ENCODE measurements around the gene ALDOC.

The ALDOC gene

DNA sequence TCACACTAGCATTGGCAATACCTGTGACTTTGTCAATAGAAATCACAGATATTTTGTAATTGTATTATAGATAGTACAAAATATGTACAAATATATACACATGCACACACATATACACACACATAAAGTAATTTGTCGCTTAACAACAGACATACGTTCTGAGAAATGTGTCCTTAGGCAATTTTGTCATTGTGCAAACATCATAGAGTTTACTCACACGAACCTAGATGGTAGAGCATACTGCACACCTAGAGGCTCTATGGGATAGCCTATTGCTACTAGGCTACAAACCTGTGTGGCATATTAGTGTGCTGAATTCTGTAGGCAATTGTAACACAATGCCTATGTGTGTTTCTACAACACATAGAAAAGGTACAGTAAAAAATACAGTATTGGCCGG, 35.3 kb downstream of the ALDOC start:
- no peak for DNase-seq (ENCODE audit: low read depth)
- TF ChIP-seq, protein P1, sequence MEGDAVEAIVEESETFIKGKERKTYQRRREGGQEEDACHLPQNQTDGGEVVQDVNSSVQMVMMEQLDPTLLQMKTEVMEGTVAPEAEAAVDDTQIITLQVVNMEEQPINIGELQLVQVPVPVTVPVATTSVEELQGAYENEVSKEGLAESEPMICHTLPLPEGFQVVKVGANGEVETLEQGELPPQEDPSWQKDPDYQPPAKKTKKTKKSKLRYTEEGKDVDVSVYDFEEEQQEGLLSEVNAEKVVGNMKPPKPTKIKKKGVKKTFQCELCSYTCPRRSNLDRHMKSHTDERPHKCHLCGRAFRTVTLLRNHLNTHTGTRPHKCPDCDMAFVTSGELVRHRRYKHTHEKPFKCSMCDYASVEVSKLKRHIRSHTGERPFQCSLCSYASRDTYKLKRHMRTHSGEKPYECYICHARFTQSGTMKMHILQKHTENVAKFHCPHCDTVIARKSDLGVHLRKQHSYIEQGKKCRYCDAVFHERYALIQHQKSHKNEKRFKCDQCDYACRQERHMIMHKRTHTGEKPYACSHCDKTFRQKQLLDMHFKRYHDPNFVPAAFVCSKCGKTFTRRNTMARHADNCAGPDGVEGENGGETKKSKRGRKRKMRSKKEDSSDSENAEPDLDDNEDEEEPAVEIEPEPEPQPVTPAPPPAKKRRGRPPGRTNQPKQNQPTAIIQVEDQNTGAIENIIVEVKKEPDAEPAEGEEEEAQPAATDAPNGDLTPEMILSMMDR (IDR thresholded peaks at IDR 0.05; ENCODE audit: control insufficient read depth, extremely low read depth, insufficient read depth) = no peak
- no peak overlapping the region for H3K4me3 ChIP-seq (ENCODE audit: low read depth, low read length)

DNA sequence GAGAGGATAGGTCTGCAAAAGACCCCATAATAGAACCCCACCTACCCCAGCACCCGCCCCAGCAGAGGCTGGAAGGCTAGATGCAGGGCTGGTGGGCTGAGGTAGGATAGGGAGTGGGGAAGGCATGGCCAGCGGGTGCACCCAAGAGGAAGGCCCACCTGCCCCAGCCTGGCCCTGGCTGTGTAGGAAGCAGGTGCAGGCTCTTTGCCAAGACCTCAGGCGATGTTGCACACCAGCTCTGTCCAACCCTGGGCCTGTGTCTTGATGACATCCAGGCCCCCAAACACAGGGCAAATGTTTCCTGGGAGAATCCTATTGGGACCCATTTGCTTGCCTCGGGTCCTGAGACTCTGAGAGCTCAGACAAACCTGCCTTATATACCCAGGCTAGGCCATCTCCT, 36.5 kb downstream of the ALDOC start:
- no peak overlapping the region for H3K4me3 ChIP-seq (ENCODE audit: low read depth, low read length)
- no peak for DNase-seq (ENCODE audit: low read depth)
- TF ChIP-seq, protein P1 (IDR thresholded peaks at IDR 0.05; ENCODE audit: control insufficient read depth, extremely low read depth, insufficient read depth) = no peak

DNA sequence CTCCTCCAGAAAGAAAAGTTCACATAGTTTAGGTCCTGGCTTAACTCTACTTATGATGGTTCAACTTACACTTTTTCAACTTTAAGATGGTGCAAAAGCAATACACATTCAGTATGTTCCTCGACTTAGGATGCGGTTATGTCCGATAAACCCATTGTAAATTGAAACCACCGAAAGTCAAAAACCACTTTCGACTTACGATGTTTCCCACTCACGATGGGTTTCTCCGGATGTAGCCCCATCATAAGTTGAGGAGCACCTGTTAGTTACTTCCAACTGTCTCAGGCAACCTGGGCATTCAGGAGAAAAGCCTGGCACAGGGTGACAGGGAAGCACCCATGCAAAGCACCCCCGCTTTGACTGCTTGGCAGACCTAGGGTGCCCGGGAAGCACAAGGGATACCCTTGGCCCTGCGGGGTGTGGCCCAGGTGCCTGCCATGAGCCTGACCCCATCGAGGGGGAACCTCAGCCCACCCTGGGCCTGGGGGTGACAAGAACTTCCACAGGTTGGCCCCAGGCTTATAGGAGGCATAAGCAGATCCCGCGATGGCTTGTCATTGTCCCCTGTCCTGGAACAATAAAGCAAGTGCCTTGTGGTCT, 38.3 kb downstream of the ALDOC start:
- no peak overlapping the region for H3K4me3 ChIP-seq (ENCODE audit: low read depth, low read length)
- TF ChIP-seq, protein P1 (IDR thresholded peaks at IDR 0.05; ENCODE audit: control insufficient read depth, extremely low read depth, insufficient read depth) = no peak
- DNase-seq (ENCODE audit: low read depth) = no peak

DNA sequence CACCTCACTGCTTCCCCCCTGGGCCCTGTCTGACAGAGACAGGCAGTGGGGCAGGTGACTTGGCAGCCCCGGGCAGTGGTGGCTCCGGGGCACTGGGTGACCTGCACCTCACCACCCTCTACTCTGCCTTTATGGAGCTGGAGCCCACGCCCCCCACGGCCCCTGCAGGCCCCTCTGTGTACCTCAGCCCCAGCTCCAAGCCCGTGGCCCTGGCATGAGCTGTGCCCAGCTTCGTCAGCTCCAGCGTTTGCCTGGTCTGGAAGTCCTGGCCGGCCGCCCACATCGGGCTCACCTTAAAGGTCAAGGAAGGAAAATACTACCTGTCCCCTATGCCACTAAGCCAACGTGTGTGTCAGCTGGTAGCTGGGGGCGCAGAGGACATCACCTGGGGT, 39.5 kb downstream of the ALDOC start:
- DNase-seq (ENCODE audit: low read depth) = no peak
- TF ChIP-seq, protein P1 (IDR thresholded peaks at IDR 0.05; ENCODE audit: control insufficient read depth, extremely low read depth, insufficient read depth) = no peak
- no peak overlapping the region for H3K4me3 ChIP-seq (ENCODE audit: low read depth, low read length)

DNA sequence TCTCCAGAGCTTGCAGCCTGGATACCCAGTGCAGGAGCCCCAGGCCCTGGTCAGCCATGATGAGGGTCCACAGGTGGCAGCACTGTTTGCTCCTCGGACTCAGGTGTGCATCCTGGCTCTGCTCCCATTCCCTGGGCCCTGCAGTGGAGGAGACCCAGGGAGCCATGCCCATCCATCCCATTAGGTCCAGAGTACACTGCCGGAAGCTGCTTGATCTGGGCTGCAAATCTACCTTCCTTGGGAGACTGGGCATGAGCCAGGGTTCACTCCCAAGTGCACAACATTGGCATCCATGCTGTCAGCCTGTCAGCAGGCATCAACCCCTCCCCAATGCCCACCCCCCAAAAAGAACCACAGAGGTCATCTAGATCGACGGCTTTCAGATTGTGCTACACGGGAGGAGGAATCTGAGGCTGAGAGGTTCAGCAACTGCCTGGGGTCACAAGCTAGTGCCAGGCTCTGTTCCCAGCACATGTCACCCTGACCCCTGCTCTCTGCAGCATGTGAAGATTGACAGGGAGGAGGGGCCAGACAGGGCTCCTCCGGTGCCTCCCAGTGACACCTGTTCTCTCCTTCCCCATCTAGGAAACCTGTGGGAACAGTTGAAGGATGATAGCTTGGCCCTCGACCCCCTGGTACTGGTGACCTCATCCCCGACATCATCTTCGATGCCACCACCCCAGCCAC, 40.0 kb downstream of the ALDOC start:
- DNase-seq (ENCODE audit: low read depth) = no peak
- no peak overlapping the region for H3K4me3 ChIP-seq (ENCODE audit: low read depth, low read length)
- TF ChIP-seq, protein P1 (IDR thresholded peaks at IDR 0.05; ENCODE audit: control insufficient read depth, extremely low read depth, insufficient read depth) = no peak

DNA sequence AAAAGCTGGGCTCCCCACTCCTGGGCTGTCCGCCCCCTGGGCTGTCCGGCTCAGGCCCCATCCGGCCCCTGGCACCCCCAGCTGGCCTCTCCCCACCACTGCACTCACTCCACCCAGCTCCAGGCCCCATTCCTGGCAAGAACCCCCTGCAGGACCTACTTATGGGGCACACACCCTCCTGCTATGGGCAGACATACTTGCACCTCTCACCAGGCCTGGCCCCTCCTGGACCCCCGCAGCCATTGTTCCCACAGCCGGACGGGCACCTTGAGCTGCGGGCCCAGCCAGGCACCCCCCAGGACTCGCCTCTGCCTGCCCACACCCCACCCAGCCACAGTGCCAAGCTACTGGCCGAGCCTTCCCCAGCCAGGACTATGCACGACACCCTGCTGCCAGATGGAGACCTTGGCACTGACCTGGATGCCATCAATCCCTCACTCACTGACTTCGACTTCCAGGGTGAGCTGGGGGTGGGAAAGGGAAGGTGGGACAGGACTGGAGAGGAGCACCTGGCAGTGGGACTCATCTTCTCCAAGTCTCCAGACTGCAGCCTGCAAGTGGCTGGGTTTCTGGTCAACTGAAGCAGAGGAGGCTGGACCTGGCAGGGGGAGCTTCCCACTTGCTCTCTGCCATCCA, 41.8 kb downstream of the ALDOC start:
- TF ChIP-seq, protein P1 (IDR thresholded peaks at IDR 0.05; ENCODE audit: control insufficient read depth, extremely low read depth, insufficient read depth) = no peak
- DNase-seq (ENCODE audit: low read depth) = no peak
- H3K4me3 ChIP-seq (ENCODE audit: low read depth, low read length) = no peak overlapping the region
